Stimulated activated CD4-positive, alpha-beta T cell treated with anti-CD3 and anti-CD28 coated beads, Interleukin-1b, Interleukin-23, amount 100 ng/mL, for 4 hours (primary cell): Measurements from ENCODE around the gene CCDC183.
"Not testable (repeated sequence)": the region's sequence is repeated elsewhere in the genome, so short reads cannot be mapped to it uniquely, and the experiment has no call there.

Experiments used
- DNase-seq, 2 donors: peaks; one replicate each; pipeline ENCODE4 v3.0.0-alpha.2; 2020; ENCODE audit warnings: low read depth in 2 of 2

CCDC183 gene

DNA sequence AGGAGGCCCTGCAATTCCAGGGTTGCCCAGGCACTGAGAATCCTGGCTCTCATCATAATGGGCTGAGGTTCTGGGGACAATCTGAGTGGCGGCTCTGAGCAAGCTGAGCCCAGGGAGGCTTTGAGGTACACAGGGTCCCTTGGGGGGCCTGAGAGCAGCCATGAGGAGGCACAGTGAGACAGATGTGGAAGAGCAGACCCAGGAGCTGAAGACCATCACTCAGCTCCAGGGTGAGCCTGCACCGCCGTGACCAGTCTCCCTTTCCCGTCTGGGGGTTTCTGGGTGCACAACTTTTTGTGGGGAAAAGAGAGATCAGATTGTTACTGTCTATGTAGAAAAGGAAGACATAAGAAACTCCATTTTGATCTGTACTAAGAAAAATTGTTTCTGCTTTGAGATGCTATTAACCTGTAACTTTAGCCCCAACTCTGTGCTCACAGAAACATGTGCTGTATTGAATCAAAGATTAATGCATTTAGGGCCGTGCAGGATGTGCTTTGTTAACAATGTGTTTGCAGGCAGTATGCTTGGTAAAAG is at the start of gene CCDC183:
TSS of gene CCDC183 (plus strand) at position 101 of the 537 bp plus-strand sequence. CDS start at position 161, 60 bp downstream.
- DNase-seq, result no peak

DNA sequence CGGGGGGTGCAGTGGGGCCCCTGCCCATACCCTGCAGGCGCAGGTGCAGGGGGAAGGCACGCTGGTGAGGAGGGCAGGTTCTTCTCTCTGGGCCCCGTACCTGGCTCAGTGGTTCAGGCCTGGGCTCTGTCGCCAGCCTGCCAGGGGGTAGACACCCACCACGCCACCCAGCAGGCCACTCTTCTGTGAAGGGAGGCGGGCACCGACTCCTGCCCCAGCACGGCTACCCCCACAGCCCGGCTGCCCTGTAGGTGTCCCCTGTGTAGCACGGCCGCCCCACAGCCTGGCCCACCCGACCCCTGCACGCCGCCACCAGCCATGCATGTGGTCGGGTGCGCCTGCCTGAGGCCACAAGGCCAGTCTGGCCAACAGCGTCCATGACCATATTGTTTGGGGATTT is 49.5 kb upstream of the CCDC183 start:
- no peak for DNase-seq

DNA sequence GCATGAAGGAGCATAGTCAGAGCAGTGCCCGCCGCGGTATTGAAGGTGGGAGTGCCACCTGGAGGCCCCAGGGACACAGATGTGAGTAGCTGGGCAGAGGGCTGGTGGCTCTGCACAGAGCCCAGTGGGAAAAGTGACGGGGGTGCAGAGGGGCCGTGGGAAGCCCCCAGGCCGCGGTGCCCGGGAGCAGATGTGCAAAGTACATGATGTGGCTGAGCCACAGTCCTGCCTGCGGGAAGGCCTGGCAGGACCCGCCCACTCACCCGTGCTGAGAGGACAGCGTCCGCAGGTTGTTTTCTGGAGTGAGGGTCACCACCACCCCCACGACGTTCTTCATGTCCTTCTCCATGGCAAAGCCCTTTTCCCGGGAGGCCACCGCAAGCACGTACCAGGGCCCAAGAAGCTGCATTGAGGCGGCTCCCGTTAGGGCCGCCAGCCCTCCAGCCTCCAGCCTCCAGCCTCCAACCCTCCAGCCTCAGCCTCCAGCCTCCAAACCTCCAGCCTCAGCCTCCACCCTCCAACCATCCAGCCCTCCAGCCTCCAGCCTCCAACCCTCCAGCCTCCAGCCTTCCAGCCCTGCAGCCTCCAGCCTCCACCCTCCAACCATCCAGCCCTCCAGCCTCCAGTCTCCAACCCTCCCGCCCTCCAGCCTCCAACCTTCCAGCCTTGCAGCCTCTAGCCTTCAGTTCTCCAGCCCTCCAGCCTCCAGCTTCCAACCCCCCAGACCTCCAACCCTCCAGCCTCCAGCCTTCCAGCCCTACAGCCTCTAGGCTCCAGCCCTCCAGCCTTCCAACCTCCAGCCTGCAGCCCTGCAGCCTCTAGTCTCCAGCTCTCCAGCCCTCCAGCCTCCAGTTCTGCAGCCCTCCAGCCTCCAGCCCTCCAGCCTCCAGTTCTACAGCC is 48.7 kb upstream of the CCDC183 start:
- DNase-seq, result no peak

DNA sequence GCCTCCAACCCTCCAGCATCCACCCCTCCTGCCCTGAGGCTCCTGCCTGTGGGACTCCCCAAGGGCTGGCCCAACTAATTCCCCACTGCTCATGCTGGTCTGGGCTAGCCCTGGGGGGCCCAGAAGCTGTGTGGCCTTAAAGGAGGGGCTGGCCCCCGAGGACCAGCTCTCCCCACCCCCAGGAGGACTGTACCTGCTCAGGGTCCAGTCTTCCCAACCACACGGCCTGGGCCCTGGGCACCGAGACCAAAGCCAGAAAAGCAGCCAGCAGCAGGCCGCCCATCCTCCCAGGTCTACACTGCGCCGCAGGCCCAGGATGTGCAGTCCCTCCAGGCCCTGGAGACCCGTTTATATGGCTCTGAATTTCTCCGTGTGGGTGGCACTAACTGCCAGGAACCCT is 47.9 kb upstream of the CCDC183 start, which contains the start of gene LCN6:
TSS of gene LCN6 (minus strand) at position 325 of the 400 bp plus-strand sequence. CDS start at position 283, 42 bp downstream.
- no peak for DNase-seq

DNA sequence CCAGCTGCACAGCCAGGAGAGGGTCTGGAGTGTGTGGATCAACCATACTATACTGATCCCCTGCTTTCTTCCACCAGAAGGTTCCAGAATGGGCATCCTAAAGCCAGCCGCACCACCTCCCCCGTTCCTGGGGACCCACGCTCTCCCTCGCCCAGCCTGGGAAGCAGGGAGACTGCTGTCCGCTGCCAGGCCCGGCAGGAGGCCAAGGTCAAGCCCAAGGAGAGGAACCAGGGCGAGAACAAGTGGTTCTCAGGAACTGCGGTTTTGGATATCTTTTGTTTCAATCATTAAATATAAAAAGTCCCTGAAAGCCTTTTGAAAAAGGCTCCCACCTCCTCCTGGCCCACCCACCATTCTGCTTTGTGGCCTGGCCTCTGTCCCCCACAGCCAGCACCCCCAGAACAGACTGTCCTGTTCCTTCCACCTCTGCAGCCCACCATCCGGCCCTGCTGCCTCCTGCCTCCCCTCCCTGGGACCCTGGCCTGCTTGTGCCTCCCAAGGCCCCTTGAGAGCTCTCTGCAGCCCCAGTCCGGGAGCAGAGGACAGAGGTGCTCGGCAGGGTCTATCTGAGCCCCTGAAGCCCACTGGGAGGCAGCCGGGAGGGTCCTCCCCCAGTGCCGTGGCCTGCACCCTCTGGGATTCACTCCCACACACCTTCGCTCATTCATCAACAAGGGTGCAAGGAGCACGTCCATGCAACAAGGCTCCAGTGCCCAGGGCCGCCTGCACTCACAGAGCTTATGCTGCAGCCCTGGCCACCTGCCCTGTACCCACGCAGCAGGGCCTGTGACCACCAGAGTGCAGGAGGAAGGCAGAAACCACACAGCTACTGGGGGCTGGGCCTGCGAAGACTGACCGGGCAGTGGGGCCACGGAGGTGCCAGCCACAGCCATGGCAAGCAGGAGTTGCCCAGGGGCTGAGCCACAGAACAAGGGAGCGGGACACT is 47.2 kb upstream of the CCDC183 start:
- no peak for DNase-seq

DNA sequence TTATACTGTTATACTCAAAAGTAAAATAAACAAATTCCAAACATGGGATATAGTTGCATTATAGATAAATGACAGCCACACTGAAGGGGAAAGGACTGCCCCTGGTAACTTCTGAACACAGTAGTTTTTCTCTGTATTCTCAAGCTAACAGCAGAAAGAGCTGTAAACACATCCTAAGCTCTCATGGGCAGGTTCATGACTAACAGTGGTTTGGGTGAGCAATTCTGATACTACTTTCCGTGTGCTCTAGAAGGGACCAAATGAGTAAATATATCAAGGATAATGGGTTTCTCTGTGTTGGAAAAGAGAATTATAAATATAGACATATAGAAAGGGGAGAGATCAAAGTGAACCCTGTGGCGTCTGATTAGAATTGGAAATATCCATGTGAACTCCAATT is 45.6 kb upstream of the CCDC183 start:
- no peak for DNase-seq

DNA sequence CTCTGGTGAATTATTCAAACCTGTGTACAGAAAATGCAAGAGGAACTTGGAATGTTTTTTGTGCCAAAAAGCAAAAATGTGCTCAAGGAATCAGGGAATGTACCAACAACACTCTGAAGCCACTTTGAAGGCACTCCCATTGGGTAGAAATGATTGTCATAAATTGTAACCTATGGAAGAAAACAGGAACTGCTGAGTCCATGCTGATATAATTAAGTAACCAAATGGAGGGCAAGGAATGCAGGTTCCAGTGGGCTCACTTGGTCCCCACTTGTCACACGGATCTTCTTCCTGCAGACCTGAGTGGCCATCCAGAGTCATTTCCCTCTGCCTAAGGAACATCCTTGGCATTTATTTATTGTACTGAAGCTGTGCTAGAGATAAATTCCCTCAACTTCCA is 44.9 kb upstream of the CCDC183 start:
- no peak for DNase-seq

DNA sequence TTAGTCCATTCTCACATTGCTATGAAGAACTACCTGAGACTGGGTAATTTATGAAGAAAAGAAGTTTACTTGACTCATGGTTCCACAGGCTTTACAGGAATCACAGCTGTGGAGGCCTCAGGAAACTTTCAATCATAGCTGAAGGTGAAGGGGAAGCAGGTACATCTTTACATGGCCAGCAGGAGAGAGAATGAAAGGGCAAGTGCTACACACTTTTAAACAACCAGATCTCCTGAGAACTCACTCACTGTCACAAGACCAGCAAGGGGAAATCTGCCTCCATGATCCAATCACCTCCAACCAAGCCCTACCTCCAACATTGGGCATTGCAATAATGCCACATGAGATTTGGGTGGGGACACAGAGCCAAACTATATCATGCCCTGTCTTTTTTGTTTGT is 44.3 kb upstream of the CCDC183 start:
- DNase-seq, result no peak

DNA sequence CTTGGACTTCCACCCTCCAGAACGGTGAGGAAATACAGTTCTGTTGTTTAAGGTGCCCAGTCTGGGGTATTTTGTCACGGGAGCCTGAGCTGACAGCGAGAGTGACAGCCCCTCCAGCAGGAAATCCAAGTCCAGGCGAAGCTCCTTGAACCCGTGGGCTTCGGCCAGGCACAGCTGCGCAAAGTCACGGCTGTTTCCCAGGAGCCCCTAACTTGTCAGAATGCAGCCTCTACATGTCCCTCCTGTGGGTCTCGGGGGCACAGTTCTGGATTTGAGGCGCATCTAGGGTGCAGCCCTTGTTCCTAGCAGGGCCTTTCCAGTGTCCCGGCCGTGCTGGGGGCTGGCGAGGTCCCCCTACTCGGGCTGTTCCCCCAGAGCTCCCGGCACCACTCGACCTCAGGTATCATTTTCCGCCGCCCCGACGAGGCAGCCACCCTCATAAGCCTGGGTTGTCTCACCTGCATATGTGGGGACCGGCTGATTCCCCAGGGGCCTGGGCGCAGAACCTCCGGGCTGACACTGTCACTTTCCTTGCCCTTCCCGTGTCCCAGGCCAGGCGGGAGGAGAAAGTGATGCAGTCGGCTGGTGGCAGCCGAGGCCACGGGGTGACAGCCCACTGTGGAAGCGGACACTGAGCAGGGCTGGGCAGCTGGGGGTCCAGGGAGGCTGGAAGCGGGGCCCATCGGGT is 42.6 kb upstream of the CCDC183 start:
- no peak for DNase-seq

DNA sequence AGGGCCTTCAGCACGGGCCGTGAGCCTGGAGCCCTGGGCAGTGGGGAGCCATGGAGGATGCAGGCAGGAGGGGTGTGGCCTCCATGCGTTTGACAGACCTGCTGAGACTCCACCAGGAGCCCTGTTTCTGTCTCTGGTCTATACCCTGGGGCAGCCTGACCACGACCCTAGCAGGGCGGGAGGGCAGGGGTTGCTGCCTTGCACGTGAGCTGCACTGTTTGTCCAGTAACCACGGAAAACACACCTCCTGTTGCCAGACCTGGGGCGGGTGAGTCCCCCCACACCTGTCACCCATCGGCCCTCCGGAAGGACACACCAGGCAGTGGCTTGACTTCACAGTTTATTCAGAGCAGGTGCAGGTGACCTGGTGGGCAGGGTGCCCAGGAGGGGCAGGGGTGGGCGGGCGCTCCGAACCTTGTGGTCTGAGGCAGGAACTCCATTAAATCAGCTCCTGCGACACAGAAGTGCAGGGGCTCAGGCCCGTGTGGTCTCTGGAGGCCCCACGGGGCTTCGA is 42.0 kb upstream of the CCDC183 start:
- DNase-seq, result no peak

DNA sequence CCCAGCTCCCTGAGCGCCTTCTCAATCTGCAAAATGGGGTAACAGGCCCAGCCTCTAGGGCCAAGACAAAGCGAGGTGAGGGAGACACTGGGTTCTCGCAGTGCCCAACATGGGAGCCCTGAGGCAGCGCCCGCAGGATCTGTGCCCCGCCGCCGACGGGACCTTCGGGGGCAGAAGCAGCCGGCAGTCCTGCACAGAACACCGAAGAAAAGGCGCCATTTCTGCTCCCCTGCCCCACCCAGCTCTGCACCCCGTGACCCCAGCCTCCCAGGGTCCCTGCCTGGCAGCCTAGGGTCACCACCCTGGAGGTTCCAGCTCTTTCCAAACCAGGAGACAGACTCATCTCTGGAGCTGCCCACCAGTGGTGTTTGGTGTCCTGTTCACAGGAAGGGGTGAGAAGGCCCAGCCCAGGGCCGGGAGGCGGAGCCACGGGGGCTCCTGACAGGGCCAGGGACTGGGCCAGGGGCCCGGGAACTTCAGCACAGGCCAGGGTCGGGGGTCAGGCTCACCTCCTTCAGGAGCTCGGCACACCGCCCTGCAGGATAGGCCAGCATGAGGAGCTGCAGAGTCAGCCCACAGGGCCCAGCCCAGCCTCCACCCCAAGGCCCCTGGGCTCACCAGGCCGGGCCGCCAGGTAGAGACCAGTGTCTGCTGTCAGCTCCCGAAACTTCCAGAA is 41.4 kb upstream of the CCDC183 start:
- no peak for DNase-seq

DNA sequence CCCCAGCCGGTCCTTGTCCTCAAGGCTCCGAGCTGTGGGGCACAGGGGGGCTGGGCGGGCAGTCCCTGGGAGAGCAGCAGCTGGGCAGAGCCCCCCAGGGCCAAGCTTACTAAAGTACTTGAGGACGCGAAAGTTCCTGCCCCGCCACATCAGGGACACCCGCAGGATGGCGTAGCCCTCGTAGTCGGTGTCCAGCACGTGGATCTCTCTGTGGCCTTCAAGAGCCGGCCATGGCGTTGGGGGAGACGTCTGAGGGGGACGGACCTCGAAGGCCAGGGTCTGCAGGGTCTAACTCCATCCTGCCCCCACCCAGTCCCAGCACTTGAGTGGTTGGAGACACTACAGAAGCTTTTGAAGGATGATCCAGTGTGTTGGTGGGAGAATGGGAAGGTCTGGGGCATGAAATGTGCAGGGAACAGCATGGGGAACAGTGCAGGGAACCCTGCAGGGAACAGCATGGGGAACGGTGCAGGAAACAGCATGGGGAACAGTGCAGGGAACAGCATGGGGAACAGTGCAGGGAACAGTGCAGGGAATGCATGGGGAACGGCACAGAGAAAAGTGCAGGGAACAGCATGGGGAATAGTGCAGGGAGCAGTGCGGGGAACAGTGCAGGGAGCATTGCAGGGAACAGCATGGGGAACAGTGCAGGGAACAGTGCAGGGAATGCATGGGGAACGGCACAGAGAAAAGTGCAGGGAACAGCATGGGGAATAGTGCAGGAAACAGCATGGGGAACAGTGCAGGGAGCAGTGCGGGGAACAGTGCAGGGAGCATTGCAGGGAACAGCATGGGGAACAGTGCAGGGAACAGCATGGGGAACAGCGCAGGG is 40.6 kb upstream of the CCDC183 start:
- not testable (repeated sequence) for DNase-seq

DNA sequence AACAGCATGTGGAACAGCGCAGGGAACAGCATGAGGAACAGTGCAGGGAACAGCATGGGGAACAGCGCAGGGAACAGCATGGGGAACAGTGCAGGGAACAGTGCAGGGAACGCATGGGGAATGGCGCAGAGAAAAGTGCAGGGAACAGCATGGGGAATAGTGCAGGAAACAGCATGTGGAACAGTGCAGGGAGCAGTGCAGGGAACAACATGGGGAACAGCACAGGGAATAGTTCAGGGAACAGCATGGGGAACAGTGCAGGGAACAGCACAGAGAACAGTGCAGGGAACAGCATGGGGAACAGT is 40.1 kb upstream of the CCDC183 start:
- no peak for DNase-seq

DNA sequence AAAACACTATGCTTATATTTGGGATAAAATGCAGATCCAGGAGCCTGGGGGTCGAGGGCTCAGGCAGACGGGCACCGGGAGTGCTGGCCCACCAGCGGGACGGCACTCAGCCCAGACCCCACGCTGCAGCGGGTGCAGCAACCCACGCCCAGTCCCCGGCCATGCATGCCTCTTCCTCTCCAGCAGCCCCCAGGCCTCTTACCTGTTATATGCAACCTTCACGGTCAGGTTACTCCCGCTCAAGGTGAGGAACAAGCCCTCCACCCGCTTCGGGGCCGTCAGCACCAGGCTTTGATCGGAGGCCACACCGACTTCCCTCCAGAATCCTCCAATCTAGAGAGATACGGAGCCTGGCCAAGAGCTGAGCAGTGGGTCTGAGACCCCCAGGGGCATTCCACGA is 39.3 kb upstream of the CCDC183 start:
- DNase-seq, result no peak

DNA sequence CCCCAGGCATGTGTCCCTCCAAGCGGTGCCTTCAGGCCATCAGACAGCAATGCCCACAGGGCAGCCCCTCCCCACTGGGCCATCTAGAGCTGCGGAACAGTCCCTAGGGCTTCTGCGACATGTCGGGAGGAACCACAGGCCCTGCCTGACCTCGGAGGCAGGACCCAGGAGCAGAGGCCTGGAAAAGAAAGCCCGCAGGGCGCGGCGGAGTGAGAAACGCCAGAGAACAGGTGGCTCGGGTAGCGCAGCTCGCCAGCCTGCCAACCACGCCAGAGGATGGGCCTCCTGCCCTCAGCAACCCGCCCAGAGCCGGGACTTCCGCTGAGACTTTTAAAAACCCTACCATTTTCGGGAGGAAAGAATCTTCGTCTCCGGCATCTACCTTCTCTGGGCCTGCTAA is 38.8 kb upstream of the CCDC183 start:
- no peak for DNase-seq

DNA sequence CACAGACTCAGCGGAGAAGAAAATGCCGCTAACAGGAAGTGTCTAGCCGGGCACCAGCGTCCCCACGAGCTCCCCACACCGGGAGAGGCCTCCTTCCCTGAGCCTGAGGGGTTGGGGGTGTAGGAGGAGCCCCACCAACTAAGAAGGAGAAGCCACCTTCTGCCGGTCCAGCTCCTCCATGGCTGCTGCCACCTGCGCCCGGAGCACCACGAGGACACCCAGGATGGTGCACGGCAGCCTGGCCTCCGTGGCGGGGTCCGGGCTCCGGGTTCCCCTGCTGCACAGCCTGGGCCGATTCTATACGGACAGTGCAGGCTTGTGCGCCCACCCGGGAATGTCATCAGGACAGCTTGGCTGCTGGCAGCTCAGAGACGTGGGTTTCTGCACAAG is 38.4 kb upstream of the CCDC183 start:
- DNase-seq, result no peak

DNA sequence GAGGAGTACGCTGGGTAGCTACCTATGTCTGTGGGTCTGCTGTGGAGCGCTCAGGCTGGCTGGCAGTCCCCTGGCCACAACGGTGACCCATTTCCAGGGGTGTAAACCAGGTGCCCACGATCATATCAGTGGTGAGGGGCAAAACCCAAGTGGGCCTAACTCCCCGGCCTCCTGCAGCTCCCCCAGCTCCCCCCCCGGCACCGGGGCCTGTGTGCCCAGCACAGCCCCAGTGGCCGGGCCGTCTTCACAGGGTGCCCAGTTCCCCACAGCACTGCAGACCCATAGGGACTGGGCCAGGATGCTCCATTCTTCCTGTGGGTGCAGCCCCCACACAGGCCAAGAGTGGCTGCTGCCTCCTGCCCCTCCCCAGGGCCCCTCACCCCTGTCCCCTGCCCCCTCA is 37.1 kb upstream of the CCDC183 start:
- DNase-seq, result no peak

DNA sequence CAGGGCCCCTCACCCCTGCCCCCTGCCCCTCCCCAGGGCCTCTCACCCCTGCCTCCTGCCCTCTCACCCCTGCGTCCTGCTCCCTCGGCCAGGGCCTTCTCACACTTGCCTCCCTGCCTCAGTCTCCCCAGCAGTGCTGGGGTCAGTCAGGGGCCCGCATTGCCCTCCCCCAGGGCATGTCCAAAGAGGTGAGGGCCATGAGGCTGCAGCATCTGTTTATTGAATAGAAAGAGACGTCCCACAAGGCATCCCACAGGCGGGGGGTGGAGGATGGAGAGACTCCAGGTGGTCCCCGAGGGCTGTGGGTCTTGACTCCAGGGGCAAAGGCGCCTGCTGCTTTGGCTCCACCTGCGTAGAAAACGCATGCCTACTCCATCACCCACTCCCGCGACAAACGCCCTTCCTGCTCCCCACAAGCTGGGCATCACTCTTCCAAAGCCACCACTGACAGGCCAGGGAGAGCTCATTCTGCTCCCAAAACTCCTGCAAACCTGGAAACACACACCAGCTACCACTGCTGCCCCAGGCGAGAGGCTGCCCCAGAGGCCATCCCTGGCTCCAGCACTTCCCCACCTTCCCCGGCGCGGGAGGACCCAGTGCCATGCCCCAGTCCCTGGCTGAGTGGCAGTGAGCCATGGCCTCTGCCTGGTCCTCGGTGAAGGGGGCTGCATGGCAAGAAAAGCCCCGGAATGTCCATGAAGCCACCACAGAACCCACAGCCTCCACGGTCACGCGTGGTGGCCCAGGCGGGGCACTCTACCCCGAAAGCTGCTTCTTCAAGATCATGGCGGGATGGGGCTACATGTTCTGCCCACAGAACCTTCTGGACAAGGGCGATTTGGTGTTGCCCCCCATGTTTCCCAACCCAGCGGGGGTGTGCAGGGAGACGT is 36.5 kb upstream of the CCDC183 start:
- no peak for DNase-seq

DNA sequence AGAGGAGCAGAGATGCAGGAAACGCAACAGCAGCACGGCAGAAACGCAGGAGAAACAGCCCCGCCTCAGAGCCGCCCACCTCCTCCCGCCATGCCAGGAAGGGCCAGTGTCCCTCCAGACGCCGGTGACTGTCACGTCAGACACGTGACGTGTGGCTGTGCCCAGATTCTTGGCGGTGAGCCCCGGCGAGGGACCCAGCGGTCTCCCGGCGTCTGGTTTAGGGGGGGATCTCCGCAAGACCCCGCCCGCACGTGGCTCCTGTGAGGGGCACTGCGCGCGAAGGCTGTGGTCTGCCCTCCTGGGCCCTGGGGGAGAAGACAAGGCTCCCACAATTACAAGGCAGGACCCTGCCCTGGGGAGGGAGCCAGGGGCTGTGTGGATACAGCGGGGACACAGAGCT is 35.7 kb upstream of the CCDC183 start:
- DNase-seq, result no peak
